OCI-LY7 (cell line): Measurements from ENCODE around the gene TREML2.

Experiments used
- EZH2phosphoT487 ChIP-seq: fragments of 200-600 bp; sonication (generic); IDR thresholded peaks from 2 replicates; pipeline ENCODE4 v1.6.1; 2018; ENCODE audit warnings: low read depth, borderline replicate concordance, mild to moderate bottlenecking, mixed run types, antibody characterized with exemption, low read length, moderate library complexity, mixed read lengths
- TF ChIP-seq, protein P1 (sequence below): fragments of 200-600 bp; sonication (generic); conservative IDR thresholded peaks from 2 replicates; pipeline ENCODE4 v1.5.1; 2014; ENCODE audit warnings: mild to moderate bottlenecking, antibody characterized with exemption, low read length, moderate library complexity, mixed read lengths

DNA sequence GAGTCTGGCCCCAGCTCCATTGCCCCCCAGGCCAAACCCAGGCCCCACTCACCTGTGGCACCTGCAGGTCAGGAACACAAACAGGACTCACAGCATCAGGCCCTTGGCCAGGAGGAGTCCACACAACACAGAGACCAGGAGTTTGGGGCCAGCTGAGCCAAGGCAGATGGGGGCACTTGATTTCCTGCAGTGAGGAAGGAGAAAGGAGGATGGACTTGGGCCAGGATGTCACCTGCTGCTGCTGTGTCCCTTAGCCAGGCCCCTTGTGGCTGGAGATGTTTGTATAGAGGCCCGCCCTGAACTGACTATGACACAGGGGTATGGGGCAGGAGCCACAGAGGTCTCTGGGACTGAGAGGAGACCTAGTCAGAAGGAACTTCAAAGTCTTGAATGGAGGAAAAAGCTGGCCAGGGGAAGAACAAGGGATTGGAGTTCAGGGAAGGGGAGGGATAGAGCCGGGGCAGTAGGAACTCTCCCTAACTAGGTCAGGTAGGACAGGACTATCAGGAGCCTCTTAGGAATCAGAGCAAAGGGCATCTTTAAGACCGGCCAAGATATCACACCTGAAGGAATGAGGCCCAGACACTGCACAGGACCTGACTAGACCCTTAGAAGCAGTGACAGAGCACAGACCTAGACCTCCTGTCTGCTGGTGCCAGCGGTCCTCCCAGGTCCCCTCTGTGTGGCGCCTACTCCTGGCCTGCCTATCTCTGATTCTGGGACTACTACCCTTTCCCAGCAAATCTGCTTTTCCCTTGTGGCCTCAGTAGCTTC lies 8.8 kb upstream of the TREML2 start:
- TF ChIP-seq, protein P1, sequence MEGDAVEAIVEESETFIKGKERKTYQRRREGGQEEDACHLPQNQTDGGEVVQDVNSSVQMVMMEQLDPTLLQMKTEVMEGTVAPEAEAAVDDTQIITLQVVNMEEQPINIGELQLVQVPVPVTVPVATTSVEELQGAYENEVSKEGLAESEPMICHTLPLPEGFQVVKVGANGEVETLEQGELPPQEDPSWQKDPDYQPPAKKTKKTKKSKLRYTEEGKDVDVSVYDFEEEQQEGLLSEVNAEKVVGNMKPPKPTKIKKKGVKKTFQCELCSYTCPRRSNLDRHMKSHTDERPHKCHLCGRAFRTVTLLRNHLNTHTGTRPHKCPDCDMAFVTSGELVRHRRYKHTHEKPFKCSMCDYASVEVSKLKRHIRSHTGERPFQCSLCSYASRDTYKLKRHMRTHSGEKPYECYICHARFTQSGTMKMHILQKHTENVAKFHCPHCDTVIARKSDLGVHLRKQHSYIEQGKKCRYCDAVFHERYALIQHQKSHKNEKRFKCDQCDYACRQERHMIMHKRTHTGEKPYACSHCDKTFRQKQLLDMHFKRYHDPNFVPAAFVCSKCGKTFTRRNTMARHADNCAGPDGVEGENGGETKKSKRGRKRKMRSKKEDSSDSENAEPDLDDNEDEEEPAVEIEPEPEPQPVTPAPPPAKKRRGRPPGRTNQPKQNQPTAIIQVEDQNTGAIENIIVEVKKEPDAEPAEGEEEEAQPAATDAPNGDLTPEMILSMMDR: no peak
- TF ChIP-seq EZH2phosphoT487: no peak
